GM12878 (cell line): Measurements from ENCODE around the gene CHID1. TPM values are rescaled to one million over a fixed set of nuclear protein-coding genes. Genes with fewer than 3 reads are reported as not detected.

Experiments used
- ATAC-seq: fragments of 200-7000 bp; cut with Tn5 transposase; 3 replicates; pipeline ENCODE4 v1.9.1; 2020; ENCODE audit warnings: mild to moderate bottlenecking, moderate library complexity
- BruUV-seq: library from RNA; stranded (reverse); fragments of 400-500 nt; replicated peaks from 2 replicates; lab custom pipeline; 2021; lab: Mats Ljungman, UMichigan
- CTCF ChIA-PET: fragments of 300-600 bp; sonication (Branson Sonifier 250); formaldehyde crosslinking; extraction: SDS; loops from one replicate; lab custom pipeline; 2021; ENCODE audit warnings: inconsistent platforms; lab: Yijun Ruan, JAX
- POLR2A ChIA-PET: fragments of 350-600 bp; formaldehyde crosslinking; extraction: SDS; loops from one replicate; lab custom pipeline; 2021; ENCODE audit warnings: inconsistent platforms; lab: Charles Lee
- RAD21 ChIA-PET: fragments of 300-600 bp; sonication (Branson Sonifier 250); formaldehyde crosslinking; loops from one replicate; lab custom pipeline; 2023; ENCODE audit warnings: antibody characterized with exemption; ENCODE audit not compliant: unreplicated experiment; lab: Charles Lee
- SMC1A ChIA-PET: fragments of 300-600 bp; sonication (Branson Sonifier 250); formaldehyde crosslinking; loops from one replicate; lab custom pipeline; 2023; ENCODE audit not compliant: unreplicated experiment, uncharacterized antibody; lab: Charles Lee
- DNase-seq: peaks from one replicate; pipeline ENCODE4 v3.0.0-alpha.2; 2011; ENCODE audit warnings: low read depth, low spot score
- FAIRE-seq: peaks from 3 replicates; lab custom pipeline; 2011; peaks lifted over from hg19 to GRCh38; lab: Jason Lieb, UNC
- H2AFZ ChIP-seq: 2 replicates; pipeline ENCODE4 v1.6.0; 2011; ENCODE audit warnings: low read depth, low read length, control low read depth; ENCODE audit not compliant: control insufficient read depth
- H3K27ac ChIP-seq: 2 replicates; pipeline ENCODE4 v1.5.1; 2011; ENCODE audit warnings: control low read depth; ENCODE audit not compliant: control insufficient read depth, insufficient read depth
- H3K27me3 ChIP-seq, 2 experiments: replicated peaks in 1 of 2; 2 replicates each; pipeline versions ENCODE4 v1.6.0 to v1.6.1; 2011; ENCODE audit warnings: low read length in 1 of 2; ENCODE audit not compliant: control insufficient read depth in 2 of 2, insufficient read depth in 2 of 2
- H3K36me3 ChIP-seq, 2 experiments: 2 replicates each; pipeline ENCODE4 v1.5.1; 2011; ENCODE audit warnings: low read length in 1 of 2; ENCODE audit not compliant: control insufficient read depth in 2 of 2, insufficient read depth in 2 of 2
- H3K4me1 ChIP-seq: 2 replicates; pipeline ENCODE4 v1.6.1; 2011; ENCODE audit warnings: mild to moderate bottlenecking, low read length, moderate library complexity, mixed read lengths; ENCODE audit not compliant: control insufficient read depth, insufficient read depth
- H3K4me2 ChIP-seq: 2 replicates; pipeline ENCODE4 v1.6.0; 2011; ENCODE audit warnings: control low read depth; ENCODE audit not compliant: control insufficient read depth, insufficient read depth
- H3K4me3 ChIP-seq: fragments of 200-600 bp; sonication (generic); 2 replicates; pipeline ENCODE4 v1.5.1; 2016
- H3K79me2 ChIP-seq: 2 replicates; pipeline ENCODE4 v1.6.0; 2011; ENCODE audit warnings: low read length; ENCODE audit not compliant: control insufficient read depth, insufficient read depth
- H3K9ac ChIP-seq: 2 replicates; pipeline ENCODE4 v1.8.0; 2011; ENCODE audit warnings: low read length, control low read depth, mixed read lengths; ENCODE audit not compliant: control insufficient read depth, insufficient read depth
- H3K9me3 ChIP-seq: replicated peaks from 3 replicates; pipeline ENCODE4 v1.5.1; 2011; ENCODE audit warnings: mild to moderate bottlenecking, low read length; ENCODE audit not compliant: control insufficient read depth, insufficient read depth
- H4K20me1 ChIP-seq: 2 replicates; pipeline ENCODE4 v1.6.0; 2011; ENCODE audit not compliant: control insufficient read depth, insufficient read depth
- BHLHE40 ChIP-seq, 2 experiments: fragments of 450-650 bp in 1 of 2; IDR thresholded peaks; 2 replicates each; pipeline ENCODE4 v1.6.1; 2011 to 2017; ENCODE audit warnings: low read depth in 2 of 2, borderline replicate concordance in 1 of 2, improper control_type of control experiment in 1 of 2, low read length in 1 of 2, mild to moderate bottlenecking in 1 of 2
- CHD2 ChIP-seq: IDR thresholded peaks from 2 replicates; pipeline ENCODE4 v1.6.1; 2011; ENCODE audit warnings: low read depth, low read length, improper control_type of control experiment, borderline replicate concordance
- HDGF ChIP-seq: fragments of 450-650 bp; IDR thresholded peaks from 2 replicates; pipeline ENCODE4 v1.6.1; 2016; ENCODE audit warnings: antibody characterized with exemption
- NBN ChIP-seq: fragments of 450-650 bp; IDR thresholded peaks from 2 replicates; pipeline ENCODE4 v1.6.1; 2016
- NFYA ChIP-seq: IDR thresholded peaks from 2 replicates; pipeline ENCODE4 v1.6.1; 2011; ENCODE audit warnings: low read depth, mild to moderate bottlenecking, low read length, improper control_type of control experiment, borderline replicate concordance
- POU2F2 ChIP-seq: IDR thresholded peaks from 3 replicates; pipeline ENCODE4 v1.6.1; 2011; ENCODE audit warnings: low read depth, mild to moderate bottlenecking, low read length, borderline replicate concordance
- SUZ12 ChIP-seq: fragments of 200-600 bp; sonication (generic); IDR thresholded peaks from one replicate; pipeline ENCODE4 v1.6.1; 2018; ENCODE audit warnings: antibody characterized with exemption, mild to moderate bottlenecking; ENCODE audit not compliant: unreplicated experiment
- WGBS: methylation state at CpG from one replicate; pipeline ENCODE4 v1.1.6; 2016; ENCODE audit warnings: low lambda C conversion rate; ENCODE audit not compliant: insufficient replicate concordance, insufficient coverage; ENCODE audit errors: missing lambda C conversion rate; 5-methylcytosine and 5-hydroxymethylcytosine counted together
- in situ Hi-C: fragments of 300-500 bp; cut with MboI; formaldehyde crosslinking; loops from 9 replicates; pipeline ENCODE4 v1.14.3; 2018; ENCODE audit warnings: mixed read lengths
- intact Hi-C: fragments of 100-400 bp; cut with micrococcal nuclease; formaldehyde crosslinking; loops from one replicate; pipeline ENCODE4 v1.14.2; 2022; ENCODE audit not compliant: unreplicated experiment
- polyA plus RNA-seq, 11 experiments: library from polyadenylated mRNA; depleted of rRNA in 4 of 11; unstranded in 6 of 11; stranded (reverse) in 5 of 11; fragments of >200 nt; fragmentation: Nextera tagmentation in 4 of 11; fragmentation: Illumina TruSeq in 1 of 11; extraction: Ambion mirVana in 4 of 11; extraction: Trizol in 1 of 11; gene quantifications; 1 replicate in 1 of 11; 2 replicates in 10 of 11; pipeline versions ENCODE4 v1.2.1 to v1.2.3, GENCODE V29; 2011 to 2016; ENCODE audit warnings: inconsistent platforms in 2 of 11, missing spikeins in 2 of 11, low read depth in 1 of 11
- total RNA-seq, 4 experiments: library from RNA; depleted of rRNA in 3 of 4; stranded (reverse); fragments of >200 nt in 3 of 4; fragmentation: Illumina TruSeq in 1 of 4; extraction: Trizol in 1 of 4; gene quantifications; 2 replicates each; pipeline versions ENCODE4 v1.2.1 to v1.2.3, GENCODE V29; 2013 to 2021

Gene CHID1
- total and polyA plus RNA-seq, 10 of the 15 experiments (the other 5 are each of a cell fraction or from before 2014, with no cell fraction given), result 4.8 to 75.2 (median 30.1) TPM

DNA sequence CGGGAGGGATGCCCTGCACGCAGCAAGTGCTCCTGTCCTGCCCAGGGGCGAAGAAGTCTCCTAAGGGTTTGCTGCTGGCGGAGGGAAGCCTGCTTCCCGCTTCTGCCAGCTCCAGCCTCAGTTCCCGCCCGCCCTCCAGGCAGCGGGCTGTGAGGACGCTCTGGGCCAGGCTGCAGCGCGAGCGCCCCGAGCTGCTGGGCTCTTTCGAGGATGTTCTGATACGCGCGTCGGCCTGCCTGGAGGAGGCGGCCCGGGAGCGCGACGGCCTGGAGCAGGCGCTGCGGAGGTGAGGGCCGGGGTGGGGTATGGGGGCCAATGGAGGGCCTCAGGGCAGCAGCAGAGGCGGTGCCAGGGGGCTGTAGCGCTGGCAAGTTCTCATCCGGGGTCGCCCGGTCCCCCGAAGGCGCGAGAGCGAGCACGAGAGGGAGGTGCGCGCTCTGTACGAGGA, 80.7 kb downstream of the CHID1 start:
- no peaks in the 10 kb centered on the region; a peak in 2 of 4 replicates for H3K36me3 ChIP-seq
- ChIA-PET SMC1A (no interaction called here), POLR2A (interaction anchor here (3.7 to 5.2 kb wide), 2 partner anchors 11 to 12 kb away, joined by 21 to 33 read pairs; partner anchors contain the start of genes PNPLA2, POLR2L and TSPAN4), CTCF (interaction anchor here (1.0 kb wide), 1 partner anchor 19 kb away, joined by 3 read pairs; no protein-coding TSS in a partner anchor), RAD21 (no interaction called here)
- ATAC-seq (peak; percentile 7), FAIRE-seq (no peak), DNase-seq (no peak)
- H3K9me3 ChIP-seq, result no peaks in the 10 kb centered on the region
- H3K79me2 ChIP-seq, result no peaks in the 10 kb centered on the region
- 14% methylated on average over 11 of the region's 39 CpGs for WGBS
- H3K27me3 ChIP-seq, result no peaks in the 10 kb centered on the region; a peak in 3 of 4 replicates
- H3K9ac ChIP-seq, result no peak overlapping the region
- no peaks in the 10 kb centered on the region for H4K20me1 ChIP-seq
- TF ChIP-seq HDGF (peak; percentile 59; the same call in 1 of the 2 replicates), CHD2 (no peak), SUZ12 (peak; percentile 62)
- H3K4me2 ChIP-seq, result peak overlapping the region; percentile 93
- peaks cover 42% of the 10 kb centered on the region for H3K4me1 ChIP-seq
- BruUV-seq, result no TSS peak
- in situ Hi-C loops, result no loop called here
- peak overlapping the region; percentile 49; the same call in 1 of the 2 replicates for H3K4me3 ChIP-seq
- intact Hi-C loops, result no loop called here
- H2AFZ ChIP-seq, result peak overlapping the region; percentile 30; the same call in 1 of the 2 replicates
- no peak overlapping the region for H3K27ac ChIP-seq

DNA sequence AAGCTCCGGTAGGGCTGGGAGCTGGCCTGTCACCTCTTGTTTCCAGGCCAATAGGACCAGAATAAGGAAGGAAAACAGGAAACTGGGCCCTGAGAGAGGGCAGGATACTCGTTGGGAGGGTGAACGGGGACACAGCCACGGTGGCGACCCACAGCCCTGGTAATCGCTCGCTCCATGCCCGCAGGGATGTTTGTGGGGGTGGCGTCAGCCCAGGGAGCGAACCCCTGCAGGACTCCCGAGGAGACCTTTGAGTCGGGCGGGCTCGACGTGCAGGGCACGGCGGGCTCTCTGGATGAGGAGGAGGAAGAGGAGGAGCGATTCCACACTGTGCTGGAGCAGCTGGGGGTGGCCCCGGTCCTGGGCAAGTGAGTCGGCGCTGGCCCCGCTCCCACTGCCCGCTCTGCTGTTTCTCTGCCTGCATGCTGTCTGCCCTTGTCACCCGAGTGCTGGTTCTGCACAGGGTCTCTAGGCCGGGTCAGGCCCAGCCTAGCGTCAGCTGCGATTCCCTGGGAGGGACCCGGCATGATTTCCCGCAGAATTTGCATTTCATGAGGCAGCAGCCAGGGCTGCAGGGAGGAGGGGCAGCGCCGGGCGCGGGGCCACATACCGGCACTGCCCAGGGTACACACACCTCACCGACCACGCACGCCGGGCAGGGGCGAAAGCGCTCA, 81.3 kb downstream of the CHID1 start:
- no peak overlapping the region for H3K9ac ChIP-seq
- no peak for FAIRE-seq
- no TSS peak for BruUV-seq
- CTCF ChIA-PET, result interaction anchor here (1.0 kb wide), 1 partner anchor 19 kb away, joined by 3 read pairs; no protein-coding TSS in a partner anchor
- TF ChIP-seq NFYA (no peak), BHLHE40 (IDR thresholded peaks at IDR 0.05; ENCODE audit: borderline replicate concordance in 1 of 2, low read depth in 2 of 2, low read length in 1 of 2) (peak; percentile 15 to 16; a peak in 1 of 4 replicates), POU2F2 (peak; percentile 94; the same call in 2 of the 3 replicates), NBN (no peak)
- SMC1A ChIA-PET, result no interaction called here
- no peak overlapping the region for H3K27ac ChIP-seq
- H3K36me3 ChIP-seq, result no peaks in the 10 kb centered on the region; a peak in 2 of 4 replicates
- RAD21 ChIA-PET, result no interaction called here
- H3K4me2 ChIP-seq, result peak overlapping the region; percentile 93
- H2AFZ ChIP-seq, result no peak overlapping the region
- H3K4me1 ChIP-seq, result peaks cover 42% of the 10 kb centered on the region
- H3K27me3 ChIP-seq, result no peaks in the 10 kb centered on the region; a peak in 3 of 4 replicates
- in situ Hi-C loops (no loop called here), intact Hi-C loops (no loop called here)
- DNase-seq, result no peak
- H4K20me1 ChIP-seq, result no peaks in the 10 kb centered on the region
- 30% methylated on average over 38 of the region's 40 CpGs for WGBS
- peak overlapping the region; percentile 49; the same call in 1 of the 2 replicates for H3K4me3 ChIP-seq
- no peaks in the 10 kb centered on the region for H3K79me2 ChIP-seq
- no peaks in the 10 kb centered on the region for H3K9me3 ChIP-seq
- POLR2A ChIA-PET, result interaction anchor here (1.4 to 5.2 kb wide), 3 partner anchors 10 to 20 kb away, joined by 4 to 33 read pairs (median 21); partner anchors contain the start of genes PNPLA2, POLR2L, RPLP2 and TSPAN4
- peak; percentile 8 for ATAC-seq
